ENCODE data around the gene ARHGEF17. TPM values are rescaled to one million over a fixed set of nuclear protein-coding genes. Genes with fewer than 3 reads are reported as not detected.
"Not testable (repeated sequence)": the region's sequence is repeated elsewhere in the genome, so short reads cannot be mapped to it uniquely, and the experiment has no call there.

Gene ARHGEF17
- total RNA-seq, 1 experiment from 2014 or later, result 22.3 TPM

- Mint-ChIP-seq H3K27ac (ENCODE audit: unreplicated experiment) (no peak overlapping the region), H3K36me3 (ENCODE audit: insufficient read depth, unreplicated experiment) (no peaks in the 10 kb centered on the region), H3K27me3 (ENCODE audit: unreplicated experiment) (peaks cover 46% of the 10 kb centered on the region), H3K4me1 (ENCODE audit: low read depth, unreplicated experiment) (peaks cover 9% of the 10 kb centered on the region), H3K4me3 (ENCODE audit: low read depth, unreplicated experiment) (no peak overlapping the region), H3K9me3 (ENCODE audit: low read depth, unreplicated experiment) (no peaks in the 10 kb centered on the region)
- BruUV-seq (replicated peaks), result no TSS peak
- TF ChIP-seq, protein P1, sequence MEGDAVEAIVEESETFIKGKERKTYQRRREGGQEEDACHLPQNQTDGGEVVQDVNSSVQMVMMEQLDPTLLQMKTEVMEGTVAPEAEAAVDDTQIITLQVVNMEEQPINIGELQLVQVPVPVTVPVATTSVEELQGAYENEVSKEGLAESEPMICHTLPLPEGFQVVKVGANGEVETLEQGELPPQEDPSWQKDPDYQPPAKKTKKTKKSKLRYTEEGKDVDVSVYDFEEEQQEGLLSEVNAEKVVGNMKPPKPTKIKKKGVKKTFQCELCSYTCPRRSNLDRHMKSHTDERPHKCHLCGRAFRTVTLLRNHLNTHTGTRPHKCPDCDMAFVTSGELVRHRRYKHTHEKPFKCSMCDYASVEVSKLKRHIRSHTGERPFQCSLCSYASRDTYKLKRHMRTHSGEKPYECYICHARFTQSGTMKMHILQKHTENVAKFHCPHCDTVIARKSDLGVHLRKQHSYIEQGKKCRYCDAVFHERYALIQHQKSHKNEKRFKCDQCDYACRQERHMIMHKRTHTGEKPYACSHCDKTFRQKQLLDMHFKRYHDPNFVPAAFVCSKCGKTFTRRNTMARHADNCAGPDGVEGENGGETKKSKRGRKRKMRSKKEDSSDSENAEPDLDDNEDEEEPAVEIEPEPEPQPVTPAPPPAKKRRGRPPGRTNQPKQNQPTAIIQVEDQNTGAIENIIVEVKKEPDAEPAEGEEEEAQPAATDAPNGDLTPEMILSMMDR (IDR thresholded peaks at IDR 0.05; ENCODE audit: unreplicated experiment), result no peak
- CTCF ChIA-PET, result no interaction called here
- peak; percentile 22 for DNase-seq
- intact Hi-C loops (cut with micrococcal nuclease; ENCODE audit: unreplicated experiment), result no loop called here
These were observed 38.5 kb upstream of the ARHGEF17 start for GRCh38 chr11:73269459-73270015.

GRCh38 chr11:73270016-73270854, 37.8 kb upstream of the ARHGEF17 start:
- no TSS peak for BruUV-seq (replicated peaks)
- Mint-ChIP-seq H3K27me3 (ENCODE audit: unreplicated experiment) (peaks cover 46% of the 10 kb centered on the region), H3K9me3 (ENCODE audit: low read depth, unreplicated experiment) (no peaks in the 10 kb centered on the region), H3K4me1 (ENCODE audit: low read depth, unreplicated experiment) (peaks cover 9% of the 10 kb centered on the region), H3K4me3 (ENCODE audit: low read depth, unreplicated experiment) (no peak overlapping the region), H3K27ac (ENCODE audit: unreplicated experiment) (no peak overlapping the region), H3K36me3 (ENCODE audit: insufficient read depth, unreplicated experiment) (no peaks in the 10 kb centered on the region)
- CTCF ChIA-PET, result no interaction called here
- intact Hi-C loops (cut with micrococcal nuclease; ENCODE audit: unreplicated experiment), result no loop called here
- no peak for DNase-seq
- TF ChIP-seq, protein P1 (IDR thresholded peaks at IDR 0.05; ENCODE audit: unreplicated experiment), result no peak

DNA sequence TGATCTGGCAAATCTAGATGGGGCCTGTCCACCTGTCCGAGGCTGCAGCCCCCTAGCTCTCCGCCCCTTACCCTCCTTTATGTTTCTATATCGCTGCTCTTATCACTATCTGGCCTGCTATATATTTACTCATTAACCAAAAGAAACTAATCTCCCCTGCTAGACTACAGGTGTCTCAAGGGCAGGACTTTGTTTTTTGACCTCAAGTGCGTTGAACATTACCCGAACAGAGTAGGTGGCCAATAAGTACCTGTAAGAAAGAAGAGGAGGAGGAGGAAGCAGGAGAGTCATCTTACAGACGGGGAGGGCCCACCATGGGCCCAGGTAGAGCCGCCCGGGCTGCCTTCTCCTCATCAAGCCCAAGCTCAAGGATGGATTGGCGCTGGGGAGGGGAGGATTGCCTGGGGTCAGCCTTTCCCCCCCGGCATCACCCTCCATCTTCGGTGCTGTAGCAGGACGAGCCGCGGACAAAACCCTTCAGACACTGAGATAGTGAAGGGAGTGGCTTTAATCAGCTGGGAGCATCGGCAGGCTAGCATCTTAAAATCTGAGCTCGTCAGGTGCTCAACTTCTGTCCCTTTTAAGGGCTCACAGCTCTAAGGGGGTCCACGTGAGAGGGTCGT, 37.1 kb upstream of the ARHGEF17 start:
- no TSS peak for BruUV-seq (replicated peaks)
- Mint-ChIP-seq H3K9me3 (ENCODE audit: low read depth, unreplicated experiment) (no peaks in the 10 kb centered on the region), H3K27me3 (ENCODE audit: unreplicated experiment) (peaks cover 42% of the 10 kb centered on the region), H3K4me3 (ENCODE audit: low read depth, unreplicated experiment) (no peak overlapping the region), H3K27ac (ENCODE audit: unreplicated experiment) (no peak overlapping the region), H3K4me1 (ENCODE audit: low read depth, unreplicated experiment) (peaks cover 9% of the 10 kb centered on the region), H3K36me3 (ENCODE audit: insufficient read depth, unreplicated experiment) (no peaks in the 10 kb centered on the region)
- intact Hi-C loops (cut with micrococcal nuclease; ENCODE audit: unreplicated experiment), result no loop called here
- CTCF ChIA-PET, result no interaction called here
- TF ChIP-seq, protein P1 (IDR thresholded peaks at IDR 0.05; ENCODE audit: unreplicated experiment), result no peak
- DNase-seq, result no peak

DNA sequence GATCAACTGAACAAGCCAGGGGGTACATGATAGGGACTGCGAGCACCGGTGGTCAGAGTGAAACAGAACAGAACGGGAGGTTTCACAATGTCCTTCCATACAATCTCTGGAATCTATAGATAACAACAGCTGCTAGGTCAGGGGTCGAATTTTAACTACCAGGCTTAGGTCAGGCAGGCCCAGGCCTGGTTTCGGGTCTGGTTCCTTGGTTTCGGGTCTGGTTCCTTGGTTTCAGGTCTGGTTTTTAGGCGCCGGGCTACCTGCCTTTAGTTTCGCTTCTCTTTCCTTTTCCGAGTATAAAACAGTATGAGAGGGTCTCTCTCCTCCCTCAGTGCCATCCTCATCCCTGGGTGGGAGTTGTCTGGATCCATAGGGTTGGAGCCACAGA, 36.6 kb upstream of the ARHGEF17 start:
- DNase-seq; H3K4me3 Mint-ChIP-seq (ENCODE audit: low read depth, unreplicated experiment); H3K27ac Mint-ChIP-seq (ENCODE audit: unreplicated experiment); BruUV-seq (replicated peaks); H3K36me3 Mint-ChIP-seq (ENCODE audit: insufficient read depth, unreplicated experiment); CTCF ChIA-PET; H3K9me3 Mint-ChIP-seq (ENCODE audit: low read depth, unreplicated experiment); H3K4me1 Mint-ChIP-seq (ENCODE audit: low read depth, unreplicated experiment); intact Hi-C loops (cut with micrococcal nuclease; ENCODE audit: unreplicated experiment): not testable (repeated sequence)
- peaks cover 37% of the 10 kb centered on the region for H3K27me3 Mint-ChIP-seq (ENCODE audit: unreplicated experiment)

Data from Calu3 (cell line).